Measurements from ENCODE around the gene GTF2F1.
"Not testable (repeated sequence)": the region's sequence is repeated elsewhere in the genome, so short reads cannot be mapped to it uniquely, and the experiment has no call there.

The GTF2F1 gene

DNA sequence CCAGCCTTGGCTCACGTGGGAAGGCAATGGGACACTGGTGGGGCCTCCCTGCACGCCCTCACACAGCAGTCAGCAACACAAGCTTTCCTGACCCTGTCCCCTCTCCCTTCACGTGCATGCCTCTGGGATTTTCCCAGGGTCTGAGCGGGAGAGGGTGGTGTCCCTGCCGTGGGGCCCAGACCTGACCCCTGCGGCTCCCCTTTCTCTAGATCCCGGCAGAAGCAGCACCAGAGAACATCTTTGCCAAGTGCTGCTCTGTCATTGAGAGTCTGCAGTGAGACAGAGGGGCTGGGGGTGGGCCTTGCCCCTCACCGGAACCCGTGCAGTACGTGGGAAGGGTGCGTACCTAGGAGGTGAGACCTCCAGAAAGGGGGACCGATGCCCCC, 19.1 kb upstream of the GTF2F1 start:
- Mint-ChIP-seq H3K9me3 (no peaks in the 10 kb centered on the region), H3K4me1 (no peaks in the 10 kb centered on the region), H3K27me3 (no peaks in the 10 kb centered on the region), H3K27ac (no peak overlapping the region), H3K36me3 (ENCODE audit: low read depth) (peaks cover 12% of the 10 kb centered on the region), H3K4me3 (no peak overlapping the region)
- DNase-seq (no peak), ATAC-seq (no peak)

DNA sequence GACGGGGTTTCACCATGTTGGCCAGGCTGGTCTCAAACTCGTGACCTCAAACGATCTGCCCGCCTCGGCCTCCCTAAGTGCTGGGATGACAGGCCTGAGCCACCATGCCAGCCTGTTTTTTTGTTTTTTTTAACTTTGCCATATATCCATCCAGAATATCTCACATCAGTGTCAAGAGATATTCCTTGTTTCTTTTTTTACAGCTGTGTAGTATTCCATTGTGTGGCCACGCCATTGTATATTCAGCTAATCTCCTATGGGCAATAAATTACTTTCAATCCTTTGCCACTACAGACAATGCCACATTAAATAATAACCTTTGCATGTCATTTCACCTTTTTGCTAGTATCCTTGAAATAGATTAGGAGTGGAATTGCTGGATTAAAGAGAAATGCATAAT, 16.4 kb upstream of the GTF2F1 start:
- Mint-ChIP-seq H3K27me3 (no peaks in the 10 kb centered on the region), H3K36me3 (ENCODE audit: low read depth) (peaks cover 7% of the 10 kb centered on the region), H3K4me3 (no peak overlapping the region), H3K4me1 (no peaks in the 10 kb centered on the region), H3K9me3 (no peaks in the 10 kb centered on the region), H3K27ac (no peak overlapping the region)
- no peak for ATAC-seq
- DNase-seq = no peak

DNA sequence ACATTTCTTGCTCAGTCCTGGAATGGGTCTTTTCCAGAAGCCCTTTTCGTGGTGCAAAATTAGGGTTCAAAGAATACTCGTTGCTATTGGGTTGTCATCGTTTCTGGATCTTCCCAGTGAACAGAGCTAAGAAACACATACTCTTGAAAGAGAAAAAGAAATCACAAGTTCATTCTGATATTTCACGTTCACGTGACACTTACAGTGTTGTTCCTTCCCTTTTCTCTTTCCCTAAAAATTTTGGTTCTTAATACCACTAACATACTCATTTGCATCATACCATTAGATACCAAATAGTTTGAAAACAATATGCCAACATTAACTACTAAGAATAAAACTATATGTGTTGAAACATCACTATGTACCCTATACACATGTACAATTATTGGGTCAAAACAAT, 13.4 kb upstream of the GTF2F1 start:
- Mint-ChIP-seq H3K36me3 (ENCODE audit: low read depth) (no peaks in the 10 kb centered on the region), H3K4me3 (no peak overlapping the region), H3K9me3 (no peaks in the 10 kb centered on the region), H3K4me1 (no peaks in the 10 kb centered on the region), H3K27ac (no peak overlapping the region), H3K27me3 (no peaks in the 10 kb centered on the region)
- DNase-seq = no peak
- no peak for ATAC-seq

DNA sequence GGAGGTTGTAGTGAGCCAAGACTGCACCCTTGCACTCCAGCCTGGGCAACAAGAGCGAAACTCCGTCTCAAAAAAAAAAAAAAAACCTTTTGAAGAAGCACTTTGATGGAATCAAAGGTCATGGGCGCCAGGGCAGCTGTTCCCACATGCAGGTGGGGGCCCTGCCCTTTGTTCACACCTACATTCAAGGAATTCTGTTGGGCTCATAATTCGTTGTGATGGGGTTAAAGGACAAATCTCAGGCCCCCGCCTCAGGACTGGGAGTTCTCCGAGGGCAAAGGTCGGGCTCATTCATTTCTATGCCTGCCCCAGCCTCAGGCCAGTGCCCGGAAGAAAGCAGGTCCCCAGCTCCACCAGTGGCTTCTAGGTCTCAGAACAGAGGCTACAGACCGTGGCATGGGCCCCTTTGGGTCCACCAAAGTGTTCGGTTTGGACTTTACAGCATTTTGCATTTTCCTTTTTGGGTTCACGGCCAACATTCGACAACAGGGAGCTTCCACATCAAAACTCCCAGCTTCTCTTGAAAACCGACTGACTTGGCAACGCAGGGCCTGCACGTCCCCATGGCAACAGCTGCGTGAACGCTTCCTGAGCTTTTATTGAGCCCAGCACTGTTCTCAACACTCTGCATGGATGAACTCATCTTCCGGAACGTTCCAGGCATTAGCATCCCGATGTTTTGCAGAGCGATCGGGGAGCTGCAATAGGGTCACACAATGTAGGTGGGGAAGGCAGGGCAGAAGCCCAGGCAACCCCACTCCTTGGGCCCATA, 10.1 kb upstream of the GTF2F1 start:
- ATAC-seq = no peak

DNA sequence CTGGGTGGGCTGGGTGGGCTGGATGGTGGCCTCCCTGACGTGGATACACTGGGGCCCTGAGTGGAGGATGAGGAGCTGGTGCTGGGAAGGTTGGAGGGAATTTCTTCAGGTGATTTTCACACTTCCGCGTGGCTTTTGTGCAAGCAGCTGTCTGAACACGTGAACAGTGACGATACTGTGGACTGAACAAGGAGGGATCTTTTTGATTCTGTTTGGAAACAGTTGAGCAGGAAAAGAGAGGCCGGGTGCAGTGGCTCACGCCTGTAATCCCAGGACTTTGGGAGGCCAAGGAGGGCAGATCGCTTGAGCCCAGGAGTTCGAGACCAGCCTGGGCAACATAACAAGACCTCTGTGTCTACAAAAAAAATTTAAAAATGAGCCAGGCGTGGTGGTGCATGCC, 9.1 kb upstream of the GTF2F1 start:
- Mint-ChIP-seq H3K4me1 (no peaks in the 10 kb centered on the region), H3K27ac (no peak overlapping the region), H3K9me3 (no peaks in the 10 kb centered on the region), H3K36me3 (ENCODE audit: low read depth) (no peaks in the 10 kb centered on the region), H3K27me3 (no peaks in the 10 kb centered on the region), H3K4me3 (no peak overlapping the region)
- DNase-seq = no peak
- ATAC-seq = no peak

More for the DNA sequence above, 10.1 kb upstream of the GTF2F1 start:
- DNase-seq = no peak
- no peaks in the 10 kb centered on the region for H3K4me1 Mint-ChIP-seq
- no peaks in the 10 kb centered on the region for H3K9me3 Mint-ChIP-seq
- no peak overlapping the region for H3K4me3 Mint-ChIP-seq
- no peaks in the 10 kb centered on the region for H3K27me3 Mint-ChIP-seq
- no peak overlapping the region for H3K27ac Mint-ChIP-seq
- H3K36me3 Mint-ChIP-seq (ENCODE audit: low read depth) = no peaks in the 10 kb centered on the region

DNA sequence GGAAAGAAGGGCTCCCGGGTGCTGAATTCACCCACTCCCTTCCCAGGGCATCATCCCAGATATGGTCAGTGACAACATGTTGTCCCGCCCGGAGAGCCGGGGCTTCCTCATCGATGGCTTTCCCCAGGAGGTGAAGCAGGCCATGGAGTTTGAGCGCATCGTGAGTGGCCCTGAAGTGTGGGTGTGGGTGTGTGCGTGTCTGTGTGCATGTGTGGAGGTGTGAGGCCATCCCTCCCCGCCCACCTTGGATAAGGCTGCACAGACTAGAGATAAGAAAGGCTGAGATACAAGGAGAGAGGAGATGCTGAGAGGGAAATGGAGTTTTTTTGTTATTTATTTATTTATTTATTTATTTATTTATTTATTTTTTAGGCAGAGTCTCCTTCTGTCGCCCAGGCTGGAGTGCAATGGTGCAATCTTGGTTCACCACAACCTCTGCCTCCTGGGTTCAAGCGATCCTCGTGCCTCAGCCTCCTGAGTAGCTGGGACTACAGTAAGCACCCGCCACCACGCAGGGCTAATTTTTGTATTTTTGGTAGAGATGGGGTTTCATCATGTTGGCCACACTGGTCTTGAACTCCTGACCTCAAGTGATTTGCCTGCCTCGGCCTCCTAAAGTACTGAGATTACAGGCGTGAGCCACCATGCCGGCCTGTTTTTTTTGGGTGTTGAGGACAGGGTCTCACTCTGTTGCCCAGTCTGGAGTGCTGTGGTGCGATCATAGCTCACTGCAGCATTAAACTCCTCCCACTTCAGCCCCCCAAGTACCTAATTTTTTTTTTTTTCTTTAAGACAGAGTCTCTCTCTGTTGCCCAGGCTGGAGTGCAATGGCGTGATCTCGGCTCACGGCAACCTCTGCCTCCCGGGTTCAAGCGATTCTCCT, 7.3 kb upstream of the GTF2F1 start:
- H3K27ac Mint-ChIP-seq; H3K9me3 Mint-ChIP-seq; H3K36me3 Mint-ChIP-seq (ENCODE audit: low read depth); H3K27me3 Mint-ChIP-seq; H3K4me3 Mint-ChIP-seq; H3K4me1 Mint-ChIP-seq; DNase-seq; ATAC-seq: not testable (repeated sequence)

DNA sequence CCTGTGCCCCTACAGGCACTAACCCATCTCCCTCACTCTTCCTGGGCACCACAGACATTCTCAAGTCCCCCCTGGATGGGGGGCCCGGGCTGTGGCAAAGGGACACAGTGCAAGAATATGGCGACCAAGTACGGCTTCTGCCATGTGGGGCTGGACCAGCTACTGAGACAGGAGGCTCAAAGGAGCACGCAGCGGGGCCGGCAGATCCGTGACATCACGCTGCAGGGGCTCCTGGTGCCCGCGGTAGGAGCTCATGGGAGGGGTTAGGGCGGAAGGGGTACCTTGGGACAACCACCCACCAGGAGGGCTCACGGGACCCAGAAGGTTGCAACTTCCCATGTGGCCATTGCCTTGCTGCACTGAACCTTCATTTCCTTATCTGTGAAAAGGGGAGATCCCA, 3.3 kb upstream of the GTF2F1 start:
- ATAC-seq = no peak

GRCh38 chr19:6394831-6395230, 1.9 kb upstream of the GTF2F1 start:
- DNase-seq = no peak
- Mint-ChIP-seq H3K4me1 (peaks cover 22% of the 10 kb centered on the region), H3K27me3 (no peaks in the 10 kb centered on the region), H3K9me3 (no peaks in the 10 kb centered on the region), H3K36me3 (ENCODE audit: low read depth) (peaks cover 12% of the 10 kb centered on the region), H3K4me3 (peak overlapping the region; percentile 6), H3K27ac (peak overlapping the region; percentile 47)
- ATAC-seq = no peak

More for the DNA sequence above, 3.3 kb upstream of the GTF2F1 start:
- Mint-ChIP-seq H3K4me3 (no peak overlapping the region), H3K27ac (no peak overlapping the region), H3K4me1 (peaks cover 19% of the 10 kb centered on the region), H3K36me3 (ENCODE audit: low read depth) (peaks cover 6% of the 10 kb centered on the region), H3K27me3 (no peaks in the 10 kb centered on the region), H3K9me3 (no peaks in the 10 kb centered on the region)
- DNase-seq = no peak

DNA sequence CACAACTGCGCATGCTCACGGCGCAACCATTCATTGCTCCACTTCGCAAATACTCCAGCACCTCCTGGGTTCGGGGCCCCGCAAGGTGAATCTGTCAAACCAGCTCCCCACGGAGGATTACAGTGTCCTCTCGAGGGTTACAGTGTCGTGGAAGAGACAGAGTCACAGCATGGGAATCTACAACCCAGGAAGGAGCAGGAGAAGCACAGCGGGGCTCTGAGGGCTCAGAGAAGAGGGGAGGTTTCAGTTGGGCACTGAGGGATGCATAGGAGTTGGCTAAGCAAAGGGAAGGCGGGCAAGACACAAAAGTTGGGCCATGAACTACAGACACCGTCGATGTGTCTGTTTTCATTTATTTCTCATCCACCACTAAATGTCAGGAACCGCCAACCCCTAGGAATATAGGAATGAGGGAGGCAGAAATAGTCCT, 1.0 kb upstream of the GTF2F1 start:
- ATAC-seq = no peak
- H3K4me3 Mint-ChIP-seq = peak overlapping the region; percentile 91
- H3K27me3 Mint-ChIP-seq = no peaks in the 10 kb centered on the region
- no peaks in the 10 kb centered on the region for H3K9me3 Mint-ChIP-seq
- H3K27ac Mint-ChIP-seq = peak overlapping the region; percentile 93
- peaks cover 16% of the 10 kb centered on the region for H3K36me3 Mint-ChIP-seq (ENCODE audit: low read depth)
- DNase-seq = no peak
- H3K4me1 Mint-ChIP-seq = peaks cover 22% of the 10 kb centered on the region

- H3K4me3 Mint-ChIP-seq = peak overlapping the region; percentile 91
- H3K36me3 Mint-ChIP-seq (ENCODE audit: low read depth) = peaks cover 23% of the 10 kb centered on the region
- DNase-seq (no peak), ATAC-seq (no peak)
- no peaks in the 10 kb centered on the region for H3K27me3 Mint-ChIP-seq
- peaks cover 22% of the 10 kb centered on the region for H3K4me1 Mint-ChIP-seq
- H3K9me3 Mint-ChIP-seq = no peaks in the 10 kb centered on the region
- peak overlapping the region; percentile 93 for H3K27ac Mint-ChIP-seq
These were observed 517 bp downstream of the GTF2F1 start for GRCh38 chr19:6392221-6393073.

DNA sequence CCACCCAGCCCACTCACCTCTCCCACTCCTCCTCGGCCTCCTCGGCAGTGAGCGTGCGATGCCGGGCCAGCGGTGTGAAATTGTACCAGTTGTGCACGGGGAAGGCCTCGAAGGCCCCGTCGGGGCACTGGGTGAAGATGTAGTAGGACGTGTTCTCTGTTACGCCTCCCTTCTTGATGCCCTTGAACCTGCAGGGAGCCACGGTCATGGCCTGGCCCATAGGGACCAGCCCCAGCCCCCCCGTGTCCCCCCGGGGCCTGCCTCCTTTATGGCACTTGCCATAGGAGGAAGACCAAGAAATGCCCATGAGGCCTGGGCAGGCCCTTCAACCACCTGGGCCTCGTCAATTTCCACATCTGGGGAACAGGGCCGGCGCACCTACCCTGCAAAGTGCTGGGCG, 5.6 kb downstream of the GTF2F1 start:
- Mint-ChIP-seq H3K36me3 (ENCODE audit: low read depth) (peaks cover 34% of the 10 kb centered on the region), H3K4me3 (no peak overlapping the region), H3K27me3 (no peaks in the 10 kb centered on the region), H3K4me1 (peaks cover 12% of the 10 kb centered on the region), H3K9me3 (no peaks in the 10 kb centered on the region), H3K27ac (no peak overlapping the region)
- ATAC-seq (no peak), DNase-seq (no peak)

GRCh38 chr19:6384381-6384780, 8.6 kb downstream of the GTF2F1 start:
- Mint-ChIP-seq H3K36me3 (ENCODE audit: low read depth) (peaks cover 39% of the 10 kb centered on the region), H3K27ac (no peak overlapping the region), H3K27me3 (no peaks in the 10 kb centered on the region), H3K9me3 (no peaks in the 10 kb centered on the region), H3K4me1 (no peaks in the 10 kb centered on the region), H3K4me3 (no peak overlapping the region)
- no peak for ATAC-seq
- no peak for DNase-seq

DNA sequence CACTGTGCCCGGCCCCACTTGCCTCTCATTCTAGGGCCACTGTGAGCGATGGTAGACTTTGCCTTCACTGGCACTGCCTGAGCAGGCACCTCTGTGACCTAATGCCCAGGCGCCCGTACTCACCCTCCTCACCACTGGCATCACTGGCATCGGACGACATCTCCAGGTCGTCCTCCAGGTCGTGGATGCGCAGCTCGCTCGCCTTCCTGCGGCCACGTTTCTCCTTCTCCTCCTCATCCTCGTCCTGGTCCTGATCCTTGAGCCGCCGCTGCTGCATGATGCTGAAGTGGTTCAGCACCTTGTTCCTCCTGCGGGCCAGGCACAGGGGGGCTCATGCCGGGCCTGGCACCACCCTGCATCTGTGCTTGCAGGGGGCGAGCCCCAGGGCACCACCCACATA, 9.8 kb downstream of the GTF2F1 start:
- Mint-ChIP-seq H3K4me3 (no peak overlapping the region), H3K4me1 (no peaks in the 10 kb centered on the region), H3K9me3 (no peaks in the 10 kb centered on the region), H3K36me3 (ENCODE audit: low read depth) (peaks cover 33% of the 10 kb centered on the region), H3K27ac (no peak overlapping the region), H3K27me3 (no peaks in the 10 kb centered on the region)
- DNase-seq (no peak), ATAC-seq (no peak)

- Mint-ChIP-seq H3K27me3 (no peaks in the 10 kb centered on the region), H3K36me3 (ENCODE audit: low read depth) (peaks cover 31% of the 10 kb centered on the region), H3K4me3 (no peak overlapping the region), H3K4me1 (no peaks in the 10 kb centered on the region), H3K9me3 (no peaks in the 10 kb centered on the region), H3K27ac (no peak overlapping the region)
- ATAC-seq = no peak
- no peak for DNase-seq
These were observed 11.8 kb downstream of the GTF2F1 start for GRCh38 chr19:6381030-6381750.
